Loucy (cell line): ENCODE data around the gene SLC43A3.

Source experiments
- H2AFZ ChIP-seq: fragments of 200-600 bp; sonication (generic); 2 replicates; pipeline ENCODE4 v1.6.0; 2016; ENCODE audit warnings: antibody characterized with exemption, mild to moderate bottlenecking, low read length, moderate library complexity
- H3F3A ChIP-seq: fragments of 200-600 bp; 2 replicates; pipeline ENCODE4 v1.6.0; 2016; ENCODE audit warnings: antibody characterized with exemption, low read depth, mild to moderate bottlenecking
- H3K27me3 ChIP-seq: fragments of 200-600 bp; sonication (generic); 2 replicates; pipeline ENCODE4 v1.6.1; 2014; ENCODE audit warnings: low read length, mild to moderate bottlenecking; ENCODE audit not compliant: insufficient read depth, poor library complexity, severe bottlenecking
- H3K36me3 ChIP-seq: fragments of 200-600 bp; sonication (generic); 2 replicates; pipeline ENCODE4 v1.6.1; 2016; ENCODE audit warnings: low read length; ENCODE audit not compliant: insufficient read depth
- H3K4me1 ChIP-seq: fragments of 200-600 bp; sonication (generic); 2 replicates; pipeline ENCODE4 v1.5.1; 2014; ENCODE audit warnings: low read length, mild to moderate bottlenecking; ENCODE audit not compliant: insufficient read depth, poor library complexity, severe bottlenecking
- H3K4me2 ChIP-seq: fragments of 200-600 bp; sonication (generic); 2 replicates; pipeline ENCODE4 v1.6.0; 2014; ENCODE audit warnings: antibody characterized with exemption, low read length, low read depth, mild to moderate bottlenecking; ENCODE audit not compliant: poor library complexity, severe bottlenecking
- H3K4me3 ChIP-seq: fragments of 200-600 bp; sonication (generic); 2 replicates; pipeline ENCODE4 v1.5.1; 2014; ENCODE audit warnings: low read length, mild to moderate bottlenecking, mixed read lengths; ENCODE audit not compliant: poor library complexity, severe bottlenecking
- H3K79me2 ChIP-seq: fragments of 200-600 bp; sonication (generic); 2 replicates; pipeline ENCODE4 v1.6.1; 2014; ENCODE audit warnings: low read length; ENCODE audit not compliant: insufficient read depth
- H3K9ac ChIP-seq: fragments of 200-600 bp; sonication (generic); 2 replicates; pipeline ENCODE4 v1.6.0; 2014; ENCODE audit warnings: mild to moderate bottlenecking, low read depth, low read length, moderate library complexity; ENCODE audit not compliant: poor library complexity, severe bottlenecking
- H3K9me2 ChIP-seq: fragments of 200-600 bp; sonication (generic); replicated peaks from 2 replicates; pipeline ENCODE4 v1.6.1; 2016; ENCODE audit warnings: low read depth, low read length, mixed read lengths
- H3K9me3 ChIP-seq: fragments of 200-600 bp; sonication (generic); 2 replicates; pipeline ENCODE4 v1.6.1; 2014; ENCODE audit warnings: mild to moderate bottlenecking, antibody characterized with exemption, low read length, low read depth; ENCODE audit not compliant: insufficient read depth
- H4K20me1 ChIP-seq: fragments of 200-600 bp; sonication (generic); 2 replicates; pipeline ENCODE4 v1.6.0; 2014; ENCODE audit warnings: antibody characterized with exemption, low read length, mild to moderate bottlenecking; ENCODE audit not compliant: insufficient read depth, poor library complexity, severe bottlenecking
- CTCF ChIP-seq: fragments of 200-600 bp; sonication (generic); conservative IDR thresholded peaks from 2 replicates; pipeline ENCODE4 v1.5.1; 2014; ENCODE audit warnings: mild to moderate bottlenecking, antibody characterized with exemption, low read length
- EZH2phosphoT487 ChIP-seq: fragments of 200-600 bp; IDR thresholded peaks from 2 replicates; pipeline ENCODE4 v1.6.1; 2018; ENCODE audit warnings: antibody characterized with exemption, mild to moderate bottlenecking, moderate library complexity, borderline replicate concordance

SLC43A3 gene

GRCh38 chr11:57459164-57460021, 32.5 kb upstream of the SLC43A3 start:
- no peaks in the 10 kb centered on the region for H3F3A ChIP-seq
- H4K20me1 ChIP-seq = no peaks in the 10 kb centered on the region
- H3K9me2 ChIP-seq = no peaks in the 10 kb centered on the region
- peak overlapping the region; percentile 83 for H3K4me2 ChIP-seq
- H3K4me3 ChIP-seq = peak overlapping the region; percentile 80
- peaks cover 44% of the 10 kb centered on the region for H3K4me1 ChIP-seq
- H3K27me3 ChIP-seq = no peaks in the 10 kb centered on the region
- H3K36me3 ChIP-seq = no peaks in the 10 kb centered on the region
- H2AFZ ChIP-seq = peak overlapping the region; percentile 98
- H3K9ac ChIP-seq = peak overlapping the region; percentile 64
- H3K79me2 ChIP-seq = no peaks in the 10 kb centered on the region
- no peaks in the 10 kb centered on the region for H3K9me3 ChIP-seq
- TF ChIP-seq CTCF (no peak), EZH2phosphoT487 (no peak)

GRCh38 chr11:57458410-57459163, 31.7 kb upstream of the SLC43A3 start:
- Histone ChIP-seq H2AFZ (peak overlapping the region; percentile 98), H3K9me2 (no peaks in the 10 kb centered on the region), H3K4me3 (peak overlapping the region; percentile 80), H3F3A (no peaks in the 10 kb centered on the region), H3K79me2 (no peaks in the 10 kb centered on the region), H4K20me1 (no peaks in the 10 kb centered on the region), H3K9ac (peak overlapping the region; percentile 53), H3K36me3 (no peaks in the 10 kb centered on the region), H3K4me2 (peak overlapping the region; percentile 83), H3K9me3 (no peaks in the 10 kb centered on the region), H3K27me3 (no peaks in the 10 kb centered on the region), H3K4me1 (peaks cover 44% of the 10 kb centered on the region)
- no peak for TF ChIP-seq EZH2phosphoT487
- TF ChIP-seq CTCF = peak; percentile 97

- Histone ChIP-seq H3F3A (no peaks in the 10 kb centered on the region), H3K9me2 (no peaks in the 10 kb centered on the region), H3K79me2 (no peaks in the 10 kb centered on the region), H3K4me1 (peaks cover 40% of the 10 kb centered on the region), H4K20me1 (no peaks in the 10 kb centered on the region), H3K36me3 (no peaks in the 10 kb centered on the region), H3K4me3 (peak overlapping the region; percentile 80), H3K27me3 (no peaks in the 10 kb centered on the region), H2AFZ (no peak overlapping the region), H3K9me3 (no peaks in the 10 kb centered on the region), H3K9ac (no peak overlapping the region), H3K4me2 (peak overlapping the region; percentile 83)
- TF ChIP-seq EZH2phosphoT487 = no peak
- TF ChIP-seq CTCF = no peak
These were observed 31.1 kb upstream of the SLC43A3 start for GRCh38 chr11:57458060-57458409.
